ENCODE results near the gene RARA. TPM values are rescaled to one million over a fixed set of nuclear protein-coding genes. Genes with fewer than 3 reads are reported as not detected.

Gene RARA
- total RNA-seq, 1 experiment from 2014 or later, result 7.6 TPM

GRCh38 chr17:40337351-40337750 lies 28.4 kb downstream of the RARA start:
- in situ Hi-C loops (cut with HindIII; ENCODE audit: low pct_unique_long_range_greater_than_20kb, low sequenced_read_pairs), result no loop called here
- no peak for DNase-seq (ENCODE audit: low read depth, low spot score)

GRCh38 chr17:40338058-40338457 lies 29.1 kb downstream of the RARA start:
- no peak for DNase-seq (ENCODE audit: low read depth, low spot score)

GRCh38 chr17:40338941-40339649 lies 30.1 kb downstream of the RARA start:
- in situ Hi-C loops (cut with HindIII; ENCODE audit: low pct_unique_long_range_greater_than_20kb, low sequenced_read_pairs), result no loop called here
- DNase-seq (ENCODE audit: low read depth, low spot score), result no peak

More at GRCh38 chr17:40338058-40338457, 29.1 kb downstream of the RARA start:
- in situ Hi-C loops (cut with HindIII; ENCODE audit: low pct_unique_long_range_greater_than_20kb, low sequenced_read_pairs), result no loop called here

GRCh38 chr17:40340327-40340726 lies 31.3 kb downstream of the RARA start:
- in situ Hi-C loops (cut with HindIII; ENCODE audit: low pct_unique_long_range_greater_than_20kb, low sequenced_read_pairs), result no loop called here
- no peak for DNase-seq (ENCODE audit: low read depth, low spot score)

GRCh38 chr17:40340880-40341807 lies 32.2 kb downstream of the RARA start:
- in situ Hi-C loops (cut with HindIII; ENCODE audit: low pct_unique_long_range_greater_than_20kb, low sequenced_read_pairs), result no loop called here
- peak; percentile 69 for DNase-seq (ENCODE audit: low read depth, low spot score)

- peak; percentile 51 for DNase-seq (ENCODE audit: low read depth, low spot score)
- in situ Hi-C loops (cut with HindIII; ENCODE audit: low pct_unique_long_range_greater_than_20kb, low sequenced_read_pairs), result no loop called here
Observed at GRCh38 chr17:40341808-40342503, 33.0 kb downstream of the RARA start.

- in situ Hi-C loops (cut with HindIII; ENCODE audit: low pct_unique_long_range_greater_than_20kb, low sequenced_read_pairs), result no loop called here
- no peak for DNase-seq (ENCODE audit: low read depth, low spot score)
Observed at GRCh38 chr17:40342504-40343218, 33.7 kb downstream of the RARA start.

GRCh38 chr17:40343219-40344119 lies 34.5 kb downstream of the RARA start:
- DNase-seq (ENCODE audit: low read depth, low spot score), result no peak
- in situ Hi-C loops (cut with HindIII; ENCODE audit: low pct_unique_long_range_greater_than_20kb, low sequenced_read_pairs), result no loop called here

- DNase-seq (ENCODE audit: low read depth, low spot score), result no peak
- in situ Hi-C loops (cut with HindIII; ENCODE audit: low pct_unique_long_range_greater_than_20kb, low sequenced_read_pairs), result no loop called here
Observed at GRCh38 chr17:40344421-40345160, 35.6 kb downstream of the RARA start.

- DNase-seq (ENCODE audit: low read depth, low spot score), result no peak
- in situ Hi-C loops (cut with HindIII; ENCODE audit: low pct_unique_long_range_greater_than_20kb, low sequenced_read_pairs), result no loop called here
Observed at GRCh38 chr17:40345161-40345993, 36.4 kb downstream of the RARA start.

- DNase-seq (ENCODE audit: low read depth, low spot score), result peak; percentile 54
- in situ Hi-C loops (cut with HindIII; ENCODE audit: low pct_unique_long_range_greater_than_20kb, low sequenced_read_pairs), result no loop called here
Observed at GRCh38 chr17:40345994-40346764, 37.2 kb downstream of the RARA start.

GRCh38 chr17:40346765-40347158 lies 37.8 kb downstream of the RARA start:
- in situ Hi-C loops (cut with HindIII; ENCODE audit: low pct_unique_long_range_greater_than_20kb, low sequenced_read_pairs), result no loop called here

GRCh38 chr17:40347319-40348135 lies 38.5 kb downstream of the RARA start:
- in situ Hi-C loops (cut with HindIII; ENCODE audit: low pct_unique_long_range_greater_than_20kb, low sequenced_read_pairs), result no loop called here
- DNase-seq (ENCODE audit: low read depth, low spot score), result no peak

More at GRCh38 chr17:40346765-40347158, 37.8 kb downstream of the RARA start:
- no peak for DNase-seq (ENCODE audit: low read depth, low spot score)

GRCh38 chr17:40348136-40348504 lies 39.1 kb downstream of the RARA start:
- no peak for DNase-seq (ENCODE audit: low read depth, low spot score)
- in situ Hi-C loops (cut with HindIII; ENCODE audit: low pct_unique_long_range_greater_than_20kb, low sequenced_read_pairs), result no loop called here
